Hepatocyte (in vitro differentiated cells): ENCODE measurements around the gene RGMB. TPM values are rescaled to one million over a fixed set of nuclear protein-coding genes. Genes with fewer than 3 reads are reported as not detected.

ENCODE experiments used
- DNase-seq: peaks from one replicate; pipeline ENCODE4 v3.0.0-alpha.2; 2016; ENCODE audit warnings: low spot score
- H2AFZ ChIP-seq: fragments of 200-600 bp; sonication (generic); 2 replicates; pipeline ENCODE4 v1.6.0; 2016; ENCODE audit warnings: antibody characterized with exemption, mild to moderate bottlenecking
- H3K27ac ChIP-seq: fragments of 200-600 bp; sonication (generic); 2 replicates; pipeline ENCODE4 v1.5.1; 2016; ENCODE audit warnings: mild to moderate bottlenecking
- H3K27me3 ChIP-seq: fragments of 200-600 bp; sonication (generic); 2 replicates; pipeline ENCODE4 v1.6.1; 2016
- H3K36me3 ChIP-seq: fragments of 200-600 bp; sonication (generic); replicated peaks from 2 replicates; pipeline ENCODE4 v1.5.1; 2016; ENCODE audit warnings: low read depth; ENCODE audit not compliant: insufficient read depth
- H3K4me1 ChIP-seq: fragments of 200-600 bp; sonication (generic); 2 replicates; pipeline ENCODE4 v1.5.1; 2016; ENCODE audit warnings: mild to moderate bottlenecking, moderate library complexity; ENCODE audit not compliant: insufficient read depth
- H3K4me2 ChIP-seq: fragments of 200-600 bp; sonication (generic); 2 replicates; pipeline ENCODE4 v1.6.0; 2016
- H3K4me3 ChIP-seq: fragments of 200-600 bp; sonication (generic); 2 replicates; pipeline ENCODE4 v1.5.1; 2016; ENCODE audit warnings: mild to moderate bottlenecking
- H3K79me2 ChIP-seq: fragments of 200-600 bp; sonication (generic); 2 replicates; pipeline ENCODE4 v1.6.0; 2017; ENCODE audit warnings: mild to moderate bottlenecking
- H3K9me2 ChIP-seq: fragments of 200-600 bp; sonication (generic); replicated peaks from 2 replicates; pipeline ENCODE4 v1.6.0; 2017; ENCODE audit warnings: mild to moderate bottlenecking; ENCODE audit not compliant: insufficient read depth
- H3K9me3 ChIP-seq: fragments of 200-600 bp; sonication (generic); 2 replicates; pipeline ENCODE4 v1.5.1; 2016; ENCODE audit warnings: low read depth, mild to moderate bottlenecking
- H4K20me1 ChIP-seq: fragments of 200-600 bp; sonication (generic); 2 replicates; pipeline ENCODE4 v1.6.0; 2016; ENCODE audit warnings: mild to moderate bottlenecking; ENCODE audit not compliant: insufficient read depth, poor library complexity, severe bottlenecking
- EZH2 ChIP-seq: fragments of 200-600 bp; sonication (generic); IDR thresholded peaks from 2 replicates; pipeline ENCODE4 v1.6.1; 2016; ENCODE audit warnings: antibody characterized with exemption, mild to moderate bottlenecking, borderline replicate concordance
- EZH2phosphoT487 ChIP-seq: fragments of 200-600 bp; sonication (generic); IDR thresholded peaks from one replicate; pipeline ENCODE4 v1.6.1; 2018; ENCODE audit warnings: antibody characterized with exemption, mild to moderate bottlenecking, low read depth, moderate library complexity; ENCODE audit not compliant: unreplicated experiment, severe bottlenecking
- WGBS: methylation state at CpG from one replicate; pipeline ENCODE4 v1.1.6; 2016; ENCODE audit warnings: low lambda C conversion rate; ENCODE audit errors: missing lambda C conversion rate; 5-methylcytosine and 5-hydroxymethylcytosine counted together
- polyA plus RNA-seq: library from polyadenylated mRNA; unstranded; fragments of >200 nt; fragmentation: Nextera tagmentation; extraction: Ambion mirVana; gene quantifications from 2 replicates; pipeline ENCODE4 v1.2.1, GENCODE V29; 2016
- total RNA-seq: library from RNA; depleted of rRNA; stranded (reverse); fragments of >200 nt; gene quantifications from 2 replicates; pipeline ENCODE4 v1.2.3, GENCODE V29; 2014
- TF ChIP-seq, protein P1 (sequence below): fragments of 200-600 bp; sonication (generic); IDR thresholded peaks from 2 replicates; pipeline ENCODE4 v1.5.1; 2016; ENCODE audit warnings: antibody characterized with exemption, mild to moderate bottlenecking; ENCODE audit not compliant: poor library complexity

Gene RGMB
- total and polyA plus RNA-seq, 2 experiments from 2014 or later: 8.4 to 11.6 TPM

DNA sequence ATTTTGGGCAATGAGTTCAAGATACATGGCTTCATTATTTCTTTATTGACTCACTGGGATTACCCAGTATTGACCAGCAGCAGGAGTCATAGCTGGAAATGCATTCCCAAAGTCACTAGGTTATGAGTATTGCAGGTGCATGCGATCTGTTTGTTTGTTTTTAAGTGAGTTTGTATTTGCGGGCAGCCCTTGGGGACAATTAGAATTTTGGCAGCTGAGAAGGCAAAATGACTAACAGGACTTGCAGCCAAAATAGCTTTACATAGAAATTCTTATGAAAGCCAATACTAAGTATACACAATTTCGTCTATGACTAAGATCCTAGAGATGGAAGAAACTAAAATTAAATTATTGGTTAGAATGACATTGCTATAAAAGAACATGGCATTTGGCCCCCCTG lies 18.1 kb upstream of the RGMB start:
- no peak overlapping the region for H3K27ac ChIP-seq
- TF ChIP-seq, protein P1, sequence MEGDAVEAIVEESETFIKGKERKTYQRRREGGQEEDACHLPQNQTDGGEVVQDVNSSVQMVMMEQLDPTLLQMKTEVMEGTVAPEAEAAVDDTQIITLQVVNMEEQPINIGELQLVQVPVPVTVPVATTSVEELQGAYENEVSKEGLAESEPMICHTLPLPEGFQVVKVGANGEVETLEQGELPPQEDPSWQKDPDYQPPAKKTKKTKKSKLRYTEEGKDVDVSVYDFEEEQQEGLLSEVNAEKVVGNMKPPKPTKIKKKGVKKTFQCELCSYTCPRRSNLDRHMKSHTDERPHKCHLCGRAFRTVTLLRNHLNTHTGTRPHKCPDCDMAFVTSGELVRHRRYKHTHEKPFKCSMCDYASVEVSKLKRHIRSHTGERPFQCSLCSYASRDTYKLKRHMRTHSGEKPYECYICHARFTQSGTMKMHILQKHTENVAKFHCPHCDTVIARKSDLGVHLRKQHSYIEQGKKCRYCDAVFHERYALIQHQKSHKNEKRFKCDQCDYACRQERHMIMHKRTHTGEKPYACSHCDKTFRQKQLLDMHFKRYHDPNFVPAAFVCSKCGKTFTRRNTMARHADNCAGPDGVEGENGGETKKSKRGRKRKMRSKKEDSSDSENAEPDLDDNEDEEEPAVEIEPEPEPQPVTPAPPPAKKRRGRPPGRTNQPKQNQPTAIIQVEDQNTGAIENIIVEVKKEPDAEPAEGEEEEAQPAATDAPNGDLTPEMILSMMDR: no peak
- TF ChIP-seq EZH2phosphoT487: no peak
- TF ChIP-seq EZH2: no peak
- no peak overlapping the region for H3K4me3 ChIP-seq
- no peaks in the 10 kb centered on the region for H3K27me3 ChIP-seq
- no peaks in the 10 kb centered on the region for H3K9me2 ChIP-seq
- no peaks in the 10 kb centered on the region for H3K9me3 ChIP-seq
- no peak overlapping the region for H3K4me2 ChIP-seq
- H3K79me2 ChIP-seq: no peaks in the 10 kb centered on the region
- no peaks in the 10 kb centered on the region for H3K4me1 ChIP-seq
- no peaks in the 10 kb centered on the region for H4K20me1 ChIP-seq
- WGBS: 88% methylated on average over 3 of the region's 3 CpGs
- no peaks in the 10 kb centered on the region for H3K36me3 ChIP-seq
- no peak for DNase-seq
- no peak overlapping the region for H2AFZ ChIP-seq

DNA sequence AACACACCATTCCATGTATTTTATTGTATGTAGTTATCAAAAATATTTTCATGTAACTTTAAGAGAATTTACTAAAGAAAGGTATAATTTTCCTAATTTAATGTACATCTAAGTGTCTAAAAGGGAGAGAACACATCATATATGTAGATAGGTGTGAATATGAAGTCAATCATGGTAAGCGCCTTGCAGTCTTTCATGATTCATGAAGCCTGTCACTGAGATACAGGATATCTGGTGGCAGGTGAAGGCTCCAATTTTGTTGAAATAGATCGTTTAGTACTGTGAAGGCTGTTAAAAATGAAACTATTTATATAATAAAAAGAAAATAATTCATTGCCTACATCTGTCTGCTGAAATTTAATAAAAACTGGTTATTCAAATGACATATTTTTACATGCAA lies 15.5 kb upstream of the RGMB start:
- TF ChIP-seq EZH2 (no peak), EZH2phosphoT487 (no peak)
- TF ChIP-seq, protein P1: no peak
- 90% methylated on average over 2 of the region's 2 CpGs for WGBS
- no peaks in the 10 kb centered on the region for H3K79me2 ChIP-seq

DNA sequence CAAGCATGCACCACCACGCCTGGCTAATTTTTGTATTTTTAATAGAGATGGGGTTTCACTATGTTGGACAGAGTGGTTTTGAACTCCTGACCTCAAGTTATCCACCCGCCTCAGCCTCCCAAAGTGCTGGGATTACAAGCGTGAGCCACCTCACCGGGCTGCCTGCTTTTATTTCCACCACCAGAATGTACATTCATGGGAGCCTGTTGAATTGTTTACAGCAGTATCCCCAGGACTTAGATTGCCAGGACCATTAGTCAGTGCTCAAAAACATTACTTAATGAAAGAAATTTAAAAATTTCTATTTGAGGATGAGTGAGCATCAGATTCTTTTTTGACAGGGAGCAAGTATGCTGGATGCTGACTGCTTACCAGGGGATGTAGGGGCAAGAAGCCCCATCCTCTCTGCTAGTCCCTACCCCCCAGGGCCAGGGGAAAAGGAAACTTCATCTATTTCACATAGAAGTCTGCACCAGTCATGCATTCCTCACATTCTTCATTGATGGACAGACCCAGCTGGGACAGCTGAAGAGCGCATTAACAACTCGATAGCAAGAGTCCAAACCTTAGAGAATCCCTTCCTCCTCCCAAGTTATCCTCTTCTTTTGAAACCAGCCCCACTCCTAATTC lies 10.3 kb upstream of the RGMB start:
- Histone ChIP-seq H3K27me3 (no peaks in the 10 kb centered on the region), H3K9me3 (no peaks in the 10 kb centered on the region), H2AFZ (no peak overlapping the region), H3K4me3 (no peak overlapping the region), H3K4me2 (no peak overlapping the region), H4K20me1 (no peaks in the 10 kb centered on the region), H3K36me3 (no peaks in the 10 kb centered on the region), H3K4me1 (no peaks in the 10 kb centered on the region), H3K79me2 (no peaks in the 10 kb centered on the region), H3K9me2 (no peaks in the 10 kb centered on the region), H3K27ac (no peak overlapping the region)
- TF ChIP-seq EZH2phosphoT487 (no peak), EZH2 (no peak)
- TF ChIP-seq, protein P1: no peak
- 64% methylated on average over 6 of the region's 6 CpGs for WGBS
- DNase-seq: no peak

More for the DNA sequence above, 15.5 kb upstream of the RGMB start:
- no peak for DNase-seq
- no peaks in the 10 kb centered on the region for H3K9me2 ChIP-seq
- H3K9me3 ChIP-seq: no peaks in the 10 kb centered on the region
- H4K20me1 ChIP-seq: no peaks in the 10 kb centered on the region
- H3K36me3 ChIP-seq: no peaks in the 10 kb centered on the region
- H3K27me3 ChIP-seq: no peaks in the 10 kb centered on the region
- H2AFZ ChIP-seq: no peak overlapping the region
- no peaks in the 10 kb centered on the region for H3K4me1 ChIP-seq
- H3K4me2 ChIP-seq: no peak overlapping the region
- no peak overlapping the region for H3K4me3 ChIP-seq
- H3K27ac ChIP-seq: no peak overlapping the region
